ENCODE results near the gene PARPBP.

DNA sequence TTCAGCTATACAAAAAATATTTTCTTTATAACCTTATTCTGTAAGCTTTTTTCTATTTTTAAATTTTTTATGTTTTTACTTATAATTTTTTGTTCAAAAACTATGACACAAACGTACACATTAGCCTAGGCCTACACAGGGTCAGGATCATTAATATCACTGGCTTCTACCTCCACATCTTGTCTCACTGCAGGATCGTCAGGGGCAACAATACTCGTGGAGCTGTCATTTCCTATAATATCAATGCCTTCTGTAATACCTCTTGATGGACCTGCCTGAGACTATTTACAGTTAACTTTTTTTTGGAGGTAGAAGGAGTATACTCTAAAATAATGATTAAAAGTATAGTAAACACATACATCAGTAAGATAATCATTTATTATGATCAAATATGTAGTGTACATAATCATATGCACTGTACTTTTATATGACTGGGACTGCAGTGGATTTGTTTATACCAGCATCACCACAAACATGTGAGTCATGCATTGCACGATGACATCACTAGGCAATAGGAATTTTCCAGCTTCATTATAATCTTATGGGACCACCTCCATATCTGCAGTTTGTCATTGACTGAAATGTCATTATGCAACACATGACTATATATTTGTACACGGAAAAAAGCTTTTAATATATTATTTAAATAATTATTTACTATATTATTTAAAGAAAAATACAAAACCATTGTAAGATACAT, 96.2 kb downstream of the PARPBP start:
- no peak for TF ChIP-seq CTCF (IDR thresholded peaks at IDR 0.05; ENCODE audit: poor library complexity)
- no peak for TF ChIP-seq EZH2phosphoT487 (IDR thresholded peaks at IDR 0.05; ENCODE audit: low read depth, severe bottlenecking, unreplicated experiment)

Data from hepatocyte (in vitro differentiated cells).